Activated CD8-positive, alpha-beta memory T cell treated with anti-CD3 and anti-CD28 coated beads, Interleukin-2, amount 10 ng/mL, durations not matched to agents 7 days and 5 days (primary cell): ENCODE measurements around the gene IQGAP2. TPM values are rescaled to one million over a fixed set of nuclear protein-coding genes. Genes with fewer than 3 reads are reported as not detected.
"Not testable (repeated sequence)": the region's sequence is repeated elsewhere in the genome, so short reads cannot be mapped to it uniquely, and the experiment has no call there.

Source experiments
- ATAC-seq: fragments of 150-1000 bp; cut with Tn5 transposase; one replicate; pipeline ENCODE4 v1.10.0; 2021; ENCODE audit warnings: moderate library complexity
- CTCF ChIA-PET: fragments of 350-600 bp; sonication (Branson Sonifier 250); formaldehyde crosslinking; loops from one replicate; lab custom pipeline; 2021; ENCODE audit warnings: antibody characterized with exemption; lab: Charles Lee
- DNase-seq: peaks from one replicate; pipeline ENCODE4 v3.0.0-alpha.2; 2020
- H3K27ac Mint-ChIP-seq: one replicate; pipeline ENCODE4 v1.8.0; 2021; ENCODE audit warnings: mild to moderate bottlenecking, mixed read lengths
- H3K27me3 Mint-ChIP-seq: one replicate; pipeline ENCODE4 v1.8.0; 2021; ENCODE audit warnings: mixed read lengths
- H3K36me3 Mint-ChIP-seq: one replicate; pipeline ENCODE4 v1.8.0; 2021; ENCODE audit warnings: mild to moderate bottlenecking, mixed read lengths
- H3K4me1 Mint-ChIP-seq: one replicate; pipeline ENCODE4 v1.8.0; 2021; ENCODE audit warnings: mixed read lengths
- H3K4me3 Mint-ChIP-seq: one replicate; pipeline ENCODE4 v1.8.0; 2021; ENCODE audit warnings: mild to moderate bottlenecking, moderate library complexity, mixed read lengths
- H3K9me3 Mint-ChIP-seq: one replicate; pipeline ENCODE4 v1.8.0; 2022; ENCODE audit warnings: low read depth, mixed read lengths
- total RNA-seq, 2 experiments: library from RNA; stranded (reverse); gene quantifications; one replicate each; pipeline ENCODE4 v1.2.3, GENCODE V29; 2021

IQGAP2 gene
- total RNA-seq, 2 experiments from 2014 or later, result 70.2 to 118 TPM

DNA sequence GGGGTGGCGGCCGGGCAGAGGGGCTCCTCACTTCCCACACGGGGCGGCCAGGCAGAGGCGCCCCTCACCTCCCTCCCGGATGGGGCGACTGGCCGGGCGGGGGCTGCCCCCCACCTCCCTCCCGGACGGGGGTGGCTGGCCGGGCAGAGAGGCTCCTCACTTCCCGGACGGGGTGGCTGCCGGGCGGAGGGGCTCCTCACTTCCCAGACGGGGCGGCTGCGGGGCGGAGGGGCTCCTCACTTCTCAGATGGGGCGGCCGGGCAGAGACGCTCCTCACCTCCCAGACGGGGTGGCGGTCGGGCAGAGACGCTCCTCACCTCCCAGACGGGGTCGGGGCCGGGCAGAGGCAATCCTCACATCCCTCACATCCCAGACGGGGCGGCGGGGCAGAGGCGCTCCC, 147.8 kb downstream of the IQGAP2 start:
- peaks cover 65% of the 10 kb centered on the region for H3K4me1 Mint-ChIP-seq
- peaks cover 25% of the 10 kb centered on the region for H3K36me3 Mint-ChIP-seq
- H3K4me3 Mint-ChIP-seq, H3K9me3 Mint-ChIP-seq, CTCF ChIA-PET, ATAC-seq, H3K27ac Mint-ChIP-seq, DNase-seq, H3K27me3 Mint-ChIP-seq: not testable (repeated sequence)

DNA sequence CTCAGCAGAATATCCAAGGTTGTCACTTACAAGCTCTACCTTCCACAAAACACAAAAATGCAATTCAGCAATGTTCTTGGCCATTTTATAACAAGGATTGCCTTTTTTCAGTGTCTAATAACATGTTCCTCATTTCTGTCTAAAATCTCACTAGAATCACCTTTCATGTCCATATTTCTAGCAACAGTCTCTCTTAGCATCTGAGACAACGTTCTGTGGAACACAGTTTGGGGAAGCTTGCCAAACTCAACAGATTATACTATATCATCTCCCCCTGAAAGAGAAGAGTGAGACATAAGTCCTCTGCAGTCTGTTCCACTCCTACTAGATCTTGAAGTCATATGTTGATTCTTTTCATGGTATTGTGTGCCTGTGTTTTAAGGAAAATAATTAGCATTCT, 149.5 kb downstream of the IQGAP2 start:
- Mint-ChIP-seq H3K36me3 (peaks cover 24% of the 10 kb centered on the region), H3K4me1 (peaks cover 62% of the 10 kb centered on the region), H3K27me3 (no peaks in the 10 kb centered on the region), H3K4me3 (no peak overlapping the region), H3K27ac (no peak overlapping the region), H3K9me3 (no peaks in the 10 kb centered on the region)
- no peak for DNase-seq
- CTCF ChIA-PET, result no interaction called here
- no peak for ATAC-seq

DNA sequence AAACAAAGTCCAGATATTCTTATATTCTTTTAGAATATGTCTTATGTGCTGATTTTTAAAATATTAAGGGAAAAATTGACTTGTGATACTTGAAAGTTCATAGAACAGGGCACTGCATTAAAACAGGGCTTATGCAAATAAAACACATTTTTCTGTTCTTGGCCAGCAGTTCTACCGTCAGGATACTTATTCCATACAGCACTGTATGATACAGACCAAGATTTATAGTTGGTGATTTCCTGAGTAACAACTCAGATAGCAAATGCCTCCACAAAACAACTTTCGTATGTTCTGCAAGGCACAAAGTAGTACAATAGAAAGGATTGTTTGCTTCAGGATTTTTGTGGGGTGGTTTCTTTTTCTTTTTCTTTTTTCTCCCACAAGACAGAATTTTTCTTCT, 150.2 kb downstream of the IQGAP2 start:
- peaks cover 25% of the 10 kb centered on the region for H3K36me3 Mint-ChIP-seq
- H3K4me1 Mint-ChIP-seq, result peaks cover 55% of the 10 kb centered on the region
- no peak overlapping the region for H3K27ac Mint-ChIP-seq
- H3K9me3 Mint-ChIP-seq, result no peaks in the 10 kb centered on the region
- DNase-seq, result no peak
- CTCF ChIA-PET, result no interaction called here
- H3K27me3 Mint-ChIP-seq, result no peaks in the 10 kb centered on the region
- H3K4me3 Mint-ChIP-seq, result no peak overlapping the region
- no peak for ATAC-seq

DNA sequence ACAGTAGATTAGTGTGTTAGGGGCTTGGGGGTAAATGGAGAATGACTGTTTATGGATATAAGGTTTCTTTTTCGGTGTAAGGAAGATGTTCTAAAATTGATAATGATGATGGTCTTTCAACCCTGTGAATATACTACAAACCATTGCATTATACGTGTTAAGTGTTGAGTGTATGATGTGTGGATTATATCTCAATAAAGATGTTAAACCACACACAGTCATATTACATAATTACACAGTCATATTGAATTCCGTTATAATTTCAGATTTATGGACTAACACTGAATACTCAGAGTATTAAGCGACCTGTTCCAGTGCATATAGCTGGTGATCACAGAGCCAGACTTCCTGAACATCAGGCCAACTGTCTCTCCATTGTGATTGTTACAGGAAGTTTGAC, 152.0 kb downstream of the IQGAP2 start:
- DNase-seq (no peak), ATAC-seq (no peak)
- CTCF ChIA-PET, result no interaction called here
- Mint-ChIP-seq H3K4me1 (peaks cover 37% of the 10 kb centered on the region), H3K27ac (no peak overlapping the region), H3K36me3 (peaks cover 20% of the 10 kb centered on the region), H3K27me3 (no peaks in the 10 kb centered on the region), H3K9me3 (no peaks in the 10 kb centered on the region), H3K4me3 (no peak overlapping the region)

DNA sequence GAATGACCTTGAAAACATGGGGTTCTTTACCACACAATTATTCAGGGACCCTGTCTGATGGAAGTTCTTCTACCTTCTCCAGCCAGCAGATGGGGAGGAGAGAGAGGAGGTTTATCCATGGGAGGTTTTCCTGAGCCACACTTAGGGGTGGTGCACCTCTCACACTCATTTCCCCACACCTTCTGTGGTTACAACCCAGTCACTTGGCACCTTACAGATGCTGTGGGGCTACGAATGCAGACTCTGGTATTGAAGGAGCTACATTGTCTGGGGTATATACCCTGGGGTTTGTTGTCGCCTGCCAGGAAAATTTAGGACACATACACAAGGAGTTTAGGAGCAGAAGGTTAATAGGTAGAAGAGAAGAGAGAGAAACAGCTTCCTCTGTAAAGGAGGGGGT, 152.6 kb downstream of the IQGAP2 start:
- H3K9me3 Mint-ChIP-seq, result no peaks in the 10 kb centered on the region
- H3K4me1 Mint-ChIP-seq, result peaks cover 37% of the 10 kb centered on the region
- CTCF ChIA-PET, result interaction anchor here (0.6 to 1.7 kb wide), 2 partner anchors 11 to 321 kb away, joined by 4 to 6 read pairs; no protein-coding TSS in a partner anchor
- H3K36me3 Mint-ChIP-seq, result peaks cover 19% of the 10 kb centered on the region
- H3K4me3 Mint-ChIP-seq, result no peak overlapping the region
- DNase-seq, result no peak
- H3K27ac Mint-ChIP-seq, result no peak overlapping the region
- no peak for ATAC-seq
- H3K27me3 Mint-ChIP-seq, result no peaks in the 10 kb centered on the region

DNA sequence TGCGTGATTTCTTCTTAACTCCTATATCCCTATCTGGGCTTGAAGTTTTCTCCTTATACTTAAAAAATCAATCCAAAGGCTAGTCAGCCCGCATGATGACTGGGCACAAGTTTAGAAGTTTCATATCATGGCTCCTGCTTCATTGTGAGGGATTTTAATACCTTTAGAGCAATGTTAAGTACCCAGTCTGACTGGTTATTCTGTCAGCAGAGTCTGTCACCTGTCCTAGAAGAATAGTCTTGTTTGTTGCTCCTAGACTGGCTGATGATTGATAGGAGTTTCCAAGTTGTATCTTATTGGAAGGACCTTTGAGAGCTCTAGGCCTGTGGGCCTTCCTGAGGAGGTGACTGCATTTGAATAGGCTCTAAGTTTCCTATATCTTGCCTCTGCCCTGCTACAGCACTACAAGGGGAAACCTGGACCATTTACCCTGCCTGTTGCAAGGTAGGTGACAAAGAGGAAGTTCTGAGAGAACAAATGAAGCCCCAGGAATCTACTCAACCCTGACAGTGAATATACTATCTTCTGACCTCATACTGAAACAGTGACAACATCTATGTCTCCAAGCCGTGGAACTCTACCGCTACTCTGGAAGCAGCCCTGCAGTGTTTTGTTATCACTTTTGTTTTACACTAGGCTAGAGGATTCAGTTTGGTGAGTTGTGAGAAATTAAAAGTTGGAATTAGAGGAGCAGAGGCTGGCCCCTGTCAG, 153.6 kb downstream of the IQGAP2 start:
- H3K4me3 Mint-ChIP-seq, result no peak overlapping the region
- no peaks in the 10 kb centered on the region for H3K27me3 Mint-ChIP-seq
- no peak for DNase-seq
- peaks cover 19% of the 10 kb centered on the region for H3K36me3 Mint-ChIP-seq
- peak; percentile 69 for ATAC-seq
- peak overlapping the region; percentile 38 for H3K27ac Mint-ChIP-seq
- CTCF ChIA-PET, result interaction anchor here (1.7 kb wide), 1 partner anchor 12 kb away, joined by 6 read pairs; no protein-coding TSS in a partner anchor
- no peaks in the 10 kb centered on the region for H3K9me3 Mint-ChIP-seq
- peaks cover 37% of the 10 kb centered on the region for H3K4me1 Mint-ChIP-seq

DNA sequence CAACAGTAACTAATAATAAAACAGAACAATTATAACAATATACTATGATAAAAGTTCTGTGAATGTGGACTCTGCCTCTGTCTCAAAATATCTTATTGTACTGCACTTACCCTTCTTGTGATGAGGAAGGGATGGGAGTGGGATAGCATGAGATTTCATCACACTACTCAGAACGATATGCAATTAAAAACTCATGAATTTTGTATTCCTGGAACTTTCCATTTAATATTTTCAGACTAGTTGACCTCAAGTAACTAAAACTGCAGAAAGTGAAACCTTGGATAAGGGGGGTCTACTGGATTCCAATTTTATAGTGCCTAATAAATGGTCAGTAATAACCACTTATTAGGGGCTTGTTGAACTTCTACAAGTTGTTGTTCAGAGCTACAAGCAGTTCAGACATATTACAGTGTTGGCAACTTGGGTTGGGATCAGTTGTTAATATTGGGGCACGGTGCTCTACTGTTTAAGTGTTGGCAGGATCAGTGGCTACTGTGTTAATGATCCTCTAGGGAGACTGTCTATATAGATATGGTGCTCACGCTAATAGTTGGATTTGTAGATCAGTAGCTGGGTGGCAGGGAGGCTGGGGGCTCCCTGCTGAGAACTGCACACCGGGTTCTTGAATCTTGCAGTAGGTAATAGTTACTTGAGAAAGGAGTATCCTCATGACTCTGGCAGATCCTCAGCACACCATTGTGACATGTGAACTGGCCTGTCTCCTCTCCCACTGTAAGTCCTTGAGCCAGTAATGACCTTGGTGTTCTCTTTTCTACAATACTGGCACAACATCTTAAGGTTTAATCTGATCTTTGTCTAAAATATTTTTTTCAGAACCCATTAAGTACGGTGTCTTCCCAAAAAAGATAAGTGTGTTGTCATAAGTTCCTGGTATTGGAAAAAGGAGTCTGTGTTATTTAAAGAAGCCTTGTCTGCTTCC, 158.1 kb downstream of the IQGAP2 start:
- CTCF ChIA-PET, result no interaction called here
- Mint-ChIP-seq H3K4me1 (peaks cover 12% of the 10 kb centered on the region), H3K4me3 (no peak overlapping the region), H3K9me3 (no peaks in the 10 kb centered on the region), H3K27ac (no peak overlapping the region), H3K36me3 (peaks cover 20% of the 10 kb centered on the region), H3K27me3 (no peaks in the 10 kb centered on the region)
- DNase-seq, result no peak
- ATAC-seq, result no peak

DNA sequence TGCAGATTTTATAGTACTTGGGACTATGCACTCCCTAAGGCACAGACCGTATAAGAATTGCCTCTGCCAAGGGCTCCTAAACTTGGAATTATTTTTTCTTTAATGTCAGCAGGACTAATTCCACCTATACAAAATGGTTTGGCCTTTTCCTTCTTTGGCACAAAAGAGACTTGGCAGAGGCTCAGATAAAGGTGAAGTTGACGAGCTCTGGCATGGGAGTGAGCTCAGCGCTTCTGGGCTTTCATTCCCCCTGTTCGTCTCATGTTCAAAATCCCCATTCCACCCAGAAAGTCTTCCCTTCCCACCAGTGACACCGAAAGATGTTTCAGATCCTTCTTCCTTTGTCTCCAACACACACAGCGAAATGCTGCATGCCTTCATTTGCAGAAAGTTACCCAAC, 158.9 kb downstream of the IQGAP2 start:
- no peak for DNase-seq
- no peak overlapping the region for H3K4me3 Mint-ChIP-seq
- H3K27me3 Mint-ChIP-seq, result no peaks in the 10 kb centered on the region
- CTCF ChIA-PET, result no interaction called here
- H3K4me1 Mint-ChIP-seq, result peaks cover 5% of the 10 kb centered on the region
- H3K27ac Mint-ChIP-seq, result no peak overlapping the region
- H3K9me3 Mint-ChIP-seq, result no peaks in the 10 kb centered on the region
- H3K36me3 Mint-ChIP-seq, result peaks cover 26% of the 10 kb centered on the region
- ATAC-seq, result no peak

DNA sequence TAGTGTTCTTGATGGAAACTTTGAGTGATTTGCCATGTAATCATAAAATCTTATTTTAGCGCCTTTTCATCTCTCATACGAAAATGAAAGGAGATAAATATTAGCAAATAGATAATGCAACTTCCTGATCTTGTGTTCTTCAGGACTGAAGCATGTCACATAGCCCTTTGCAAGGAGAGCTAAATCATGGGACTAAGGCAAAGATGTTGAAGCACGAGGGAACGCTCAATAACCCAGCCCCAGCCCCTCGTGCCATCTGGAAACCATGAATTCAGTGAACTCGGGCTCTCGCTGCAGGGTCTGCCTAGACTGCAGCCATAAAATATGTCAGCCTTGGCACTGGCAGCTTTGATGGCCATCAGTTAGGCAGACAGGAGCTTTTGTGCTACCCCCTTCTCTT, 161.9 kb downstream of the IQGAP2 start:
- Mint-ChIP-seq H3K4me3 (no peak overlapping the region), H3K27me3 (no peaks in the 10 kb centered on the region), H3K4me1 (peaks cover 2% of the 10 kb centered on the region), H3K9me3 (no peaks in the 10 kb centered on the region), H3K36me3 (peaks cover 25% of the 10 kb centered on the region), H3K27ac (no peak overlapping the region)
- CTCF ChIA-PET, result interaction anchor here (0.6 to 1.6 kb wide), 4 partner anchors 16 to 174 kb away, joined by 3 to 4 read pairs (median 3); no protein-coding TSS in a partner anchor
- no peak for DNase-seq
- ATAC-seq, result no peak

DNA sequence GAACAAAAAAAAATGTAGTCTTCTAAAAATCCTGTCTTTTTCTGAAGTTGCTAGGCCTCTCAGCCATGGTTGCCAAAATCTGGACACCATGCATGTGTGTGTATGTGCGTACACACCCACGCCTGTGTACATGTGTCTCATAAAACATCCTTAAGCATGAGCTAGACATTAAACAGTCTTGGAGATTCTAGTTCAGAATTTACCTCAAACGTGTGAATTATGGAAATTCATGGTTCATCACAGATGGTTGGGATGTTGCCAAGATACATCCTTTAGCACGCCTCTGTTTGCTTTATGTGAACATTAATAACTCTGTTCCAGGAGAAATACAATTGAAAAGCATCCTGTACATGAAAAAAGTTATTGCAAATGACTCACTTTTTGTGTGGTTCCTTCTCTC, 167.1 kb downstream of the IQGAP2 start:
- Mint-ChIP-seq H3K4me1 (no peaks in the 10 kb centered on the region), H3K36me3 (peaks cover 25% of the 10 kb centered on the region), H3K9me3 (no peaks in the 10 kb centered on the region), H3K4me3 (no peak overlapping the region), H3K27me3 (no peaks in the 10 kb centered on the region), H3K27ac (no peak overlapping the region)
- DNase-seq, result no peak
- no peak for ATAC-seq
- CTCF ChIA-PET, result interaction anchor here (1.2 kb wide), 1 partner anchor 23 kb away, joined by 4 read pairs; no protein-coding TSS in a partner anchor

DNA sequence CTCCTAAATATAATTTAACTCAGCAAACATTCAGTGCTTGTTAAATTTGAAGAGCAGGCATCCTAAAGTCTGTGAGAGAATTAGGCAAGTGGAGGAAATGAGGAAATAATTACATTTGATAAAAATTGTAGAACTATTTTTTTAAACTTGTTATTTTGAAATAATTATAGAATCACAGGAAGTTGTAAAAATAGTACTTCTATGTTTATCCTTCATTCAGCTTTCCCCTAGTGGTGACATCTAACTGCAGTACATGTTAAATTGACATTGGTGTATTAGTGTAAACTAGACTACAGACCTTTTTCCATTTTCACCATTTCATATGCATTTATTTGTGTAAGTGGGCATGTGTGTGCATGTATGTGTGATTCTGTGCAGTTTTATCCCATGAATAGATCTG, 168.5 kb downstream of the IQGAP2 start:
- peaks cover 2% of the 10 kb centered on the region for H3K4me1 Mint-ChIP-seq

DNA sequence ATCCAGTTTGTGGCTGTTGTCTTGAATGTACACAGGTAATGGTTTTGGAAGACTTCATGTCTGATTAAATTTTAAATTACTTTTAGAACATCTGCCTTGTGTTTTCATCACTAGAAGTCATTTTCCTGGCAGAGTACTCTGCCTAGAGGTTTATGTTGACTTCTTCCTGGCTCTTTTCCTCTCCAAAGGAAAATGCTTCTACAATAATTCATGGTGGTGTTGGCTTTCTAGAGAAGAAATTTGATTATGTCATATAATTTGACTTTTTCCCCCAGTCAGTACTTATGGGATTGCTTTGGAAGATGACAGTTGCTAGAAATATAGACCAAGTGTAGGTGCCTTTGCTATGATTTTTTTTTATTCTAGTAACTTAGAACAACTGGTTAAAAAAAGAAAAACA, 173.4 kb downstream of the IQGAP2 start:
- no peaks in the 10 kb centered on the region for H3K27me3 Mint-ChIP-seq
- no peak overlapping the region for H3K4me3 Mint-ChIP-seq
- peaks cover 8% of the 10 kb centered on the region for H3K4me1 Mint-ChIP-seq
- ATAC-seq (no peak), DNase-seq (no peak)
- peaks cover 19% of the 10 kb centered on the region for H3K36me3 Mint-ChIP-seq
- H3K9me3 Mint-ChIP-seq, result no peaks in the 10 kb centered on the region
- no peak overlapping the region for H3K27ac Mint-ChIP-seq
- CTCF ChIA-PET, result interaction anchor here (1.3 kb wide), 1 partner anchor 320 kb away, joined by 4 read pairs; no protein-coding TSS in a partner anchor

More for the DNA sequence above, 168.5 kb downstream of the IQGAP2 start:
- DNase-seq (no peak), ATAC-seq (no peak)
- Mint-ChIP-seq H3K27ac (no peak overlapping the region), H3K4me3 (no peak overlapping the region), H3K36me3 (peaks cover 25% of the 10 kb centered on the region), H3K27me3 (no peaks in the 10 kb centered on the region), H3K9me3 (no peaks in the 10 kb centered on the region)
- CTCF ChIA-PET, result interaction anchor here (0.8 to 2.1 kb wide), 6 partner anchors 12 to 169 kb away, joined by 3 to 4 read pairs (median 4); no protein-coding TSS in a partner anchor

DNA sequence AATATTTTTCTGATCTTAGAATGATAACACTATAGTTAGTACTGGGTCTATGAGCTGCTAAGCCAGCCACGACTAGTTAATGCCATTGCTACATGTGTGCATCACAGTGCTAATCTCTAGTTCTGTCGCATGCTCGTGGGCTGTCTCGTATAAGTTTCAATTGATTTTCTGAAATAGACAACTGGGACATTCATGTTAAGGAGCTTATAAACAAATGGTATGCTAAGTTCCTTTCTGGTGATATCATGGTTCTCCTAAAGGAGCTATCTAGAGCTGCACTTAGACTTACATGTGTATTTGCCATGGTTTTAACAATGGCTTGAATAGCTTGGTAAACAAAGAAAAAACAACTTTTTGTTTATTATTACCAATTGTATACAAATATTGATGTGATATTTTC, 173.9 kb downstream of the IQGAP2 start:
- CTCF ChIA-PET, result interaction anchor here (1.1 to 1.3 kb wide), 2 partner anchors 29 to 321 kb away, joined by 3 to 4 read pairs; no protein-coding TSS in a partner anchor
- DNase-seq (no peak), ATAC-seq (no peak)
- Mint-ChIP-seq H3K4me3 (no peak overlapping the region), H3K36me3 (peaks cover 14% of the 10 kb centered on the region), H3K9me3 (no peaks in the 10 kb centered on the region), H3K27me3 (no peaks in the 10 kb centered on the region), H3K4me1 (peaks cover 13% of the 10 kb centered on the region), H3K27ac (no peak overlapping the region)
